Measurements from ENCODE around the gene LTA4H. TPM values are rescaled to one million over a fixed set of nuclear protein-coding genes. Genes with fewer than 3 reads are reported as not detected.

The LTA4H gene
- 88.0 to 111 TPM (median 95.1 TPM) in 5 replicates for total RNA-seq (2022; extraction: Qiagen RNA extraction)

GRCh38 chr12:96035283-96036236 is at the start of gene LTA4H:
Gene LTA4H (minus strand): TSS chr12:96035587. CDS start chr12:96035519, 68 bp downstream.

GRCh38 chr12:95996034-95996658 is 39.2 kb downstream of the LTA4H start, which contains the start of gene HAL:
Gene HAL (minus strand): TSS chr12:95996344. CDS start chr12:95995910, 434 bp downstream.

Other genes starting within 250 kb of the LTA4H start
- 38.7 to 42.6 TPM (median 41.9 TPM) in 5 replicates for gene NTN4, start 244.8 kb downstream of the LTA4H start, total RNA-seq (2022; extraction: Qiagen RNA extraction)
- gene SNRPF, start 176.6 kb downstream of the LTA4H start, total RNA-seq (2022; extraction: Qiagen RNA extraction): 101 to 140 TPM (median 119 TPM) in 5 replicates
- gene CCDC38, start 93.0 kb downstream of the LTA4H start, total RNA-seq (2022; extraction: Qiagen RNA extraction): 0.06 to 0.13 TPM (median 0.10 TPM) in 5 replicates
- gene AMDHD1, start 92.3 kb downstream of the LTA4H start, total RNA-seq (2022; extraction: Qiagen RNA extraction): 2.0 to 2.7 TPM (median 2.3 TPM) in 5 replicates
- 0.51 to 0.78 TPM (median 0.54 TPM) in 5 replicates for gene HAL, start 39.2 kb downstream of the LTA4H start, total RNA-seq (2022; extraction: Qiagen RNA extraction)
- 58.6 to 78.5 TPM (median 65.4 TPM) in 5 replicates for gene ELK3, start 158.8 kb upstream of the LTA4H start, total RNA-seq (2022; extraction: Qiagen RNA extraction)